Peyer's patch (tissue), 4 donors: ENCODE data around the gene MARK4. TPM values are rescaled to one million over a fixed set of nuclear protein-coding genes. Genes with fewer than 3 reads are reported as not detected.

Source experiments
- DNase-seq, 3 donors: peaks; one replicate each; pipeline ENCODE4 v3.0.0-alpha.2; 2017 to 2019
- H3K27ac ChIP-seq, 4 donors: fragments of 200-600 bp; sonication (generic); one replicate each; pipeline ENCODE4 v1.5.1; 2016 to 2019
- H3K27me3 ChIP-seq, 2 donors: fragments of 200-600 bp; sonication (generic); one replicate each; pipeline ENCODE4 v1.5.1; 2019
- H3K36me3 ChIP-seq, 3 donors: fragments of 200-600 bp; sonication (generic); one replicate each; pipeline ENCODE4 v1.5.1; 2016 to 2019
- H3K4me1 ChIP-seq, 4 donors: fragments of 200-600 bp; sonication (generic); one replicate each; pipeline ENCODE4 v1.5.1; 2016 to 2019
- H3K4me3 ChIP-seq, 4 donors: fragments of 200-600 bp; sonication (generic); 1 replicate in 3 of 4; 2 replicates in 1 of 4; pipeline ENCODE4 v1.5.1; 2016 to 2019; ENCODE audit warnings: mild to moderate bottlenecking in 1 of 4
- H3K9me3 ChIP-seq, 4 donors: fragments of 200-600 bp; sonication (generic); one replicate each; pipeline ENCODE4 v1.5.1; 2016 to 2019; ENCODE audit warnings: mild to moderate bottlenecking in 1 of 4
- CTCF ChIP-seq, 6 experiments: fragments of 450-650 bp in 4 of 6; fragments of 200-600 bp in 2 of 6; sonication (generic) in 1 of 6; IDR thresholded peaks; one replicate each; pipeline ENCODE4 v1.5.1; 2017 to 2019; ENCODE audit warnings: antibody characterized with exemption in 6 of 6, mild to moderate bottlenecking in 3 of 6, moderate library complexity in 1 of 6
- POLR2A ChIP-seq, 2 donors: fragments of 450-650 bp; IDR thresholded peaks; one replicate each; pipeline ENCODE4 v1.5.1; 2017; ENCODE audit warnings: antibody characterized with exemption in 2 of 2, mild to moderate bottlenecking in 2 of 2, moderate library complexity in 2 of 2
- total RNA-seq, 4 donors: library from RNA; depleted of rRNA; stranded (reverse); fragments of >200 nt; gene quantifications; one replicate each; pipeline ENCODE4 v1.1.0, GENCODE V29; 2016

The MARK4 gene
- total RNA-seq, 4 donors from 2014 or later: 8.1 to 63.5 (median 23.4) TPM

GRCh38 chr19:45296355-45296754 lies 45.3 kb downstream of the MARK4 start:
- DNase-seq: no peak
- Histone ChIP-seq H3K27ac (no peak overlapping the region), H3K9me3 (no peaks in the 10 kb centered on the region), H3K36me3 (peaks cover 0 to 4% (median 0%) of the 10 kb centered on the region in 3 donors), H3K4me3 (no peak overlapping the region), H3K4me1 (no peaks in the 10 kb centered on the region), H3K27me3 (no peaks in the 10 kb centered on the region)
- TF ChIP-seq POLR2A (IDR thresholded peaks at IDR 0.05): no peak
- TF ChIP-seq CTCF (IDR thresholded peaks at IDR 0.05): no peak

- H3K27ac ChIP-seq: no peak overlapping the region
- H3K9me3 ChIP-seq: no peaks in the 10 kb centered on the region
- no peak overlapping the region for H3K4me3 ChIP-seq
- no peaks in the 10 kb centered on the region for H3K27me3 ChIP-seq
- H3K4me1 ChIP-seq: no peaks in the 10 kb centered on the region
- TF ChIP-seq CTCF (IDR thresholded peaks at IDR 0.05) (no peak), POLR2A (IDR thresholded peaks at IDR 0.05) (no peak)
- peaks cover 0 to 4% (median 0%) of the 10 kb centered on the region in 3 donors for H3K36me3 ChIP-seq
- DNase-seq: no peak
Measured at GRCh38 chr19:45297674-45298073, 46.6 kb downstream of the MARK4 start.

- Histone ChIP-seq H3K27me3 (no peaks in the 10 kb centered on the region), H3K4me1 (no peaks in the 10 kb centered on the region), H3K36me3 (peaks cover 0 to 4% (median 0%) of the 10 kb centered on the region in 3 donors), H3K4me3 (no peak overlapping the region), H3K27ac (no peak overlapping the region), H3K9me3 (no peaks in the 10 kb centered on the region)
- TF ChIP-seq POLR2A (IDR thresholded peaks at IDR 0.05) (no peak), CTCF (IDR thresholded peaks at IDR 0.05) (no peak)
- DNase-seq: no peak
Measured at GRCh38 chr19:45298264-45298663, 47.2 kb downstream of the MARK4 start.

- Histone ChIP-seq H3K36me3 (peaks cover 0 to 4% (median 0%) of the 10 kb centered on the region in 3 donors), H3K4me1 (no peaks in the 10 kb centered on the region)
Measured at GRCh38 chr19:45299719-45300118, 48.6 kb downstream of the MARK4 start.

GRCh38 chr19:45302416-45302815 lies 51.3 kb downstream of the MARK4 start:
- TF ChIP-seq CTCF (IDR thresholded peaks at IDR 0.05) (no peak), POLR2A (IDR thresholded peaks at IDR 0.05) (no peak)
- Histone ChIP-seq H3K36me3 (peaks cover 0 to 4% (median 0%) of the 10 kb centered on the region in 3 donors), H3K27ac (no peak overlapping the region), H3K27me3 (no peaks in the 10 kb centered on the region), H3K4me1 (no peaks in the 10 kb centered on the region), H3K9me3 (no peaks in the 10 kb centered on the region), H3K4me3 (no peak overlapping the region)
- no peak for DNase-seq

More at GRCh38 chr19:45299719-45300118, 48.6 kb downstream of the MARK4 start:
- H3K4me3 ChIP-seq: no peak overlapping the region
- H3K27me3 ChIP-seq: no peaks in the 10 kb centered on the region
- TF ChIP-seq POLR2A (IDR thresholded peaks at IDR 0.05): no peak
- TF ChIP-seq CTCF (IDR thresholded peaks at IDR 0.05): no peak
- no peak for DNase-seq
- H3K9me3 ChIP-seq: no peaks in the 10 kb centered on the region
- H3K27ac ChIP-seq: no peak overlapping the region
